Cardiac muscle cell (in vitro differentiated cells and primary cell): ENCODE data around the gene ERGIC1. TPM values are rescaled to one million over a fixed set of nuclear protein-coding genes. Genes with fewer than 3 reads are reported as not detected.
"Not testable (repeated sequence)": the region's sequence is repeated elsewhere in the genome, so short reads cannot be mapped to it uniquely, and the experiment has no call there.

Experiments used
- DNase-seq, 2 donors: peaks; one replicate each; pipeline versions ENCODE4 v3.0.0 to v3.0.0-alpha.2; 2010 to 2017; ENCODE audit warnings: low read depth in 1 of 2, low spot score in 1 of 2
- H3K27ac ChIP-seq: fragments of 200-600 bp; sonication (generic); 2 replicates; pipeline ENCODE4 v1.5.1; 2016
- H3K27me3 ChIP-seq: fragments of 200-600 bp; sonication (generic); 2 replicates; pipeline ENCODE4 v1.6.0; 2016; ENCODE audit warnings: control low read depth
- H3K36me3 ChIP-seq: fragments of 200-600 bp; sonication (generic); 2 replicates; pipeline ENCODE4 v1.5.1; 2016; ENCODE audit warnings: control low read depth
- H3K4me1 ChIP-seq: fragments of 200-600 bp; sonication (generic); 2 replicates; pipeline ENCODE4 v1.8.1; 2017; ENCODE audit warnings: low read depth, mild to moderate bottlenecking, mixed run types
- H3K4me3 ChIP-seq: fragments of 200-600 bp; sonication (generic); 2 replicates; pipeline ENCODE4 v1.5.1; 2016; ENCODE audit warnings: mild to moderate bottlenecking
- H3K9me3 ChIP-seq: fragments of 200-600 bp; sonication (generic); 2 replicates; pipeline ENCODE4 v1.5.1; 2017; ENCODE audit warnings: low read depth, mild to moderate bottlenecking, control low read depth
- polyA plus RNA-seq: library from polyadenylated mRNA; unstranded; fragments of >200 nt; fragmentation: Nextera tagmentation; extraction: Ambion mirVana; gene quantifications from 2 replicates; pipeline ENCODE4 v1.2.1, GENCODE V29; 2016
- total RNA-seq: library from RNA; depleted of rRNA; stranded (reverse); fragments of >200 nt; gene quantifications from 2 replicates; pipeline ENCODE4 v1.2.3, GENCODE V29; 2016
- TF ChIP-seq, protein P1 (sequence below): IDR thresholded peaks from 2 replicates; pipeline ENCODE4 v1.5.1; 2012; ENCODE audit warnings: low read depth, mild to moderate bottlenecking, low read length

Gene ERGIC1
- total and polyA plus RNA-seq, 2 experiments from 2014 or later = 15.4 to 77.3 TPM

GRCh38 chr5:172862165-172862801 is 28.2 kb downstream of the ERGIC1 start:
- TF ChIP-seq, protein P1, sequence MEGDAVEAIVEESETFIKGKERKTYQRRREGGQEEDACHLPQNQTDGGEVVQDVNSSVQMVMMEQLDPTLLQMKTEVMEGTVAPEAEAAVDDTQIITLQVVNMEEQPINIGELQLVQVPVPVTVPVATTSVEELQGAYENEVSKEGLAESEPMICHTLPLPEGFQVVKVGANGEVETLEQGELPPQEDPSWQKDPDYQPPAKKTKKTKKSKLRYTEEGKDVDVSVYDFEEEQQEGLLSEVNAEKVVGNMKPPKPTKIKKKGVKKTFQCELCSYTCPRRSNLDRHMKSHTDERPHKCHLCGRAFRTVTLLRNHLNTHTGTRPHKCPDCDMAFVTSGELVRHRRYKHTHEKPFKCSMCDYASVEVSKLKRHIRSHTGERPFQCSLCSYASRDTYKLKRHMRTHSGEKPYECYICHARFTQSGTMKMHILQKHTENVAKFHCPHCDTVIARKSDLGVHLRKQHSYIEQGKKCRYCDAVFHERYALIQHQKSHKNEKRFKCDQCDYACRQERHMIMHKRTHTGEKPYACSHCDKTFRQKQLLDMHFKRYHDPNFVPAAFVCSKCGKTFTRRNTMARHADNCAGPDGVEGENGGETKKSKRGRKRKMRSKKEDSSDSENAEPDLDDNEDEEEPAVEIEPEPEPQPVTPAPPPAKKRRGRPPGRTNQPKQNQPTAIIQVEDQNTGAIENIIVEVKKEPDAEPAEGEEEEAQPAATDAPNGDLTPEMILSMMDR = no peak
- Histone ChIP-seq H3K4me3 (no peak overlapping the region), H3K27ac (no peak overlapping the region), H3K4me1 (peaks cover 15% of the 10 kb centered on the region), H3K9me3 (no peaks in the 10 kb centered on the region), H3K27me3 (no peaks in the 10 kb centered on the region), H3K36me3 (no peaks in the 10 kb centered on the region)
- DNase-seq = no peak

GRCh38 chr5:172864171-172864570 is 30.1 kb downstream of the ERGIC1 start:
- not testable (repeated sequence) for H3K9me3 ChIP-seq, H3K27me3 ChIP-seq, H3K27ac ChIP-seq, DNase-seq, H3K4me3 ChIP-seq, H3K36me3 ChIP-seq, H3K4me1 ChIP-seq

- Histone ChIP-seq H3K27me3 (no peaks in the 10 kb centered on the region), H3K36me3 (no peaks in the 10 kb centered on the region), H3K9me3 (no peaks in the 10 kb centered on the region), H3K4me3 (no peak overlapping the region), H3K4me1 (peaks cover 3% of the 10 kb centered on the region), H3K27ac (no peak overlapping the region)
- TF ChIP-seq, protein P1 = no peak
- DNase-seq = no peak
Measured at GRCh38 chr5:172864747-172865146, 30.7 kb downstream of the ERGIC1 start.

DNA sequence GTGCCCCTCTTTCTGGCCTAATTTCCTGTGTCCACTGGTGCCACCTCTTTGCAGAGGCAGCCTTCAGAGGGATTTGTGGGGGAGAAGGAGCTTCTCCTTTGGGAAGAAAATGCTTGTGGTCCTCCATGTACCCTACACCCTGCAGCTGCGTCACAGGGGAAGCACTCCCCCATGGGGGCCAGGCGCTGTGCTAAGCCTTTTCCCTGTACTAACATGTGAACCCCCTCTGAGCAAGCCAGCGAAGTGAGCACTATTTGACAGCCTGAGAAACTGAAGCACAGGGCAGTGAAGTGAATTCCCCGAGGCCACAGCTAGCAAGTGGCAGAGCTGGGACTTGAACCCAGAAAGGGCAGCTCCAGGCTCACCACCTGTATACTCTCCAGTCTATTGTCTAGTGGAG is 32.3 kb downstream of the ERGIC1 start:
- TF ChIP-seq, protein P1 = no peak
- H3K4me1 ChIP-seq = peaks cover 13% of the 10 kb centered on the region

DNA sequence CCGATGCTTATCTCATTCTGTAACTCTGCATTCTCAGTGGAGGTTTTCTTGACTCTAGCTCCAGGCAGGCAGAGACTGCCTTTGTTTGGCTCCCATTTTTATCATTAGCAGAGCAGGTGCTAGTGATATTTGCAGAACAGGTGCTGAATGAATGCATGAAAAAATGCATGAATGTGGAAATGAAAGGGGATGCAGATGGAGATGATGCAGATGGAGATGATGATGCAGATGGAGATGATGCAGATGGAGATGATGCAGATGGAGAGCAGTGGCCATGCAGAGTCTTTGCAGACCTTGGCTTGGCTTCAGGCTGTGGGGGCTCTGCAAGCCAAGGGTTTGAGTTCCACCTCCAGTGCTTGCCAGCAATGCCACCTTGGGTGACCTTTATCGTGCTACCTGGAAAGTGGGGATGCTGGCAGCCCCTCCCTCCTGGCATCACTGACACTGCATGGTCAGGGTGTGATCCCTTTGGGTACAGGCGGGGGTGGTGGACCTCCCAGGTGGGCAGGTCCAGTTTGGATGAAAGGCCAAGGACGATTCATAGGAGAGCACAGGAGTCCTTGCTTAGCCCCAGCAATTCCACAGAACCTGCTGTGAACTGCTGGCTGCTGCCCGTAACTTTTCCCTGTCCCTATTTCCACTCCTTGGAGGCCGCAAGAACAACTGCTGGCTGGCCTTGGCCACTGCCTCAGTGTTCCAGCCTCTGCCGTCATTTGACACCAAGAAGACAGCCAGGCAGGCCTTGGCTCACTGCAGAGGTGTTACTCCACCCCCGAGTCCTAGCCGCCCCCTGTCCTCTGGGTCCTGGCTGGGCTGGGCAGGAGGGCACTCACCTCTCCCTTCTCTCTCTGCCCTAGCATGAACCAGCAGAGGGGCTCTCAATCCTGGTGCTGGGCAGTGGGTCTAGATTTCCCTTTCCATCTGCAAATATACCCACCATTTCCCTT is 33.0 kb downstream of the ERGIC1 start:
- no peaks in the 10 kb centered on the region for H3K9me3 ChIP-seq
- H3K4me3 ChIP-seq = no peak overlapping the region
- no peaks in the 10 kb centered on the region for H3K36me3 ChIP-seq
- peaks cover 20% of the 10 kb centered on the region for H3K4me1 ChIP-seq
- H3K27ac ChIP-seq = no peak overlapping the region
- peak in 1 of 2 donors; percentile 35 for DNase-seq
- no peaks in the 10 kb centered on the region for H3K27me3 ChIP-seq
- TF ChIP-seq, protein P1 = no peak

More for the DNA sequence above, 32.3 kb downstream of the ERGIC1 start:
- Histone ChIP-seq H3K4me3 (no peak overlapping the region), H3K27ac (no peak overlapping the region), H3K27me3 (no peaks in the 10 kb centered on the region), H3K36me3 (no peaks in the 10 kb centered on the region), H3K9me3 (no peaks in the 10 kb centered on the region)
- DNase-seq = no peak
